ENCODE data around the gene FBXO17. TPM values are rescaled to one million over a fixed set of nuclear protein-coding genes. Genes with fewer than 3 reads are reported as not detected.
"Not testable (repeated sequence)": the region's sequence is repeated elsewhere in the genome, so short reads cannot be mapped to it uniquely, and the experiment has no call there.

The FBXO17 gene
- total RNA-seq, 4 donors from 2014 or later, result 3.9 to 18.3 (median 8.8) TPM

- intact Hi-C loops (cut with DNase I), result no loop called here
- Histone ChIP-seq H3K27ac (no peak overlapping the region), H3K4me3 (no peak overlapping the region), H3K4me1 (peaks cover 10 to 31% (median 15%) of the 10 kb centered on the region in 3 donors), H3K36me3 (no peaks in the 10 kb centered on the region), H3K27me3 (peaks cover 0 to 10% (median 0%) of the 10 kb centered on the region in 4 donors), H3K9me3 (no peaks in the 10 kb centered on the region)
- no peak for DNase-seq
- 62 to 80% methylated on average over 5 to 11 of the region's 13 CpGs for WGBS, 2 donors
- no peak for TF ChIP-seq CTCF (IDR thresholded peaks at IDR 0.05)
- TF ChIP-seq POLR2A (IDR thresholded peaks at IDR 0.05), result no peak
Observed at GRCh38 chr19:38990949-38991697, 15.6 kb upstream of the FBXO17 start.

- Histone ChIP-seq H3K27me3 (peaks cover 0 to 19% (median 0%) of the 10 kb centered on the region in 4 donors), H3K4me1 (peaks cover 10 to 31% (median 15%) of the 10 kb centered on the region in 3 donors)
- H3K36me3 ChIP-seq; H3K4me3 ChIP-seq; H3K9me3 ChIP-seq; H3K27ac ChIP-seq; DNase-seq; intact Hi-C loops (cut with DNase I): not testable (repeated sequence)
- WGBS, 2 donors, result 70 to 77% methylated on average over 1 of the region's 1 CpG
Observed at GRCh38 chr19:38989614-38990013, 14.1 kb upstream of the FBXO17 start.

- DNase-seq, result no peak
- Histone ChIP-seq H3K36me3 (no peaks in the 10 kb centered on the region), H3K9me3 (no peaks in the 10 kb centered on the region), H3K27me3 (peaks cover 0 to 19% (median 0%) of the 10 kb centered on the region in 4 donors), H3K4me1 (peaks cover 10 to 31% (median 15%) of the 10 kb centered on the region in 3 donors), H3K4me3 (no peak overlapping the region), H3K27ac (no peak overlapping the region)
- WGBS, 2 donors, result 37 to 52% methylated on average over 8 to 9 of the region's 12 CpGs
- TF ChIP-seq POLR2A (IDR thresholded peaks at IDR 0.05) (no peak), CTCF (IDR thresholded peaks at IDR 0.05) (no peak)
- intact Hi-C loops (cut with DNase I), result no loop called here
Observed at GRCh38 chr19:38989066-38989605, 13.6 kb upstream of the FBXO17 start.

- peaks cover 0 to 19% (median 0%) of the 10 kb centered on the region in 4 donors for H3K27me3 ChIP-seq
- H3K9me3 ChIP-seq; H3K27ac ChIP-seq; H3K4me3 ChIP-seq; DNase-seq; H3K36me3 ChIP-seq; intact Hi-C loops (cut with DNase I): not testable (repeated sequence)
- WGBS, 2 donors, result 82 to 85% methylated on average over 4 of the region's 4 CpGs
- peaks cover 8 to 28% (median 15%) of the 10 kb centered on the region in 3 donors for H3K4me1 ChIP-seq
Observed at GRCh38 chr19:38988627-38989026, 13.1 kb upstream of the FBXO17 start.

GRCh38 chr19:38987745-38988144, 12.2 kb upstream of the FBXO17 start:
- DNase-seq; H3K36me3 ChIP-seq; intact Hi-C loops (cut with DNase I); H3K27ac ChIP-seq; H3K4me3 ChIP-seq; H3K9me3 ChIP-seq: not testable (repeated sequence)
- H3K4me1 ChIP-seq, result peaks cover 6 to 19% (median 11%) of the 10 kb centered on the region in 3 donors
- WGBS, 2 donors, result 76 to 83% methylated on average over 3 to 6 of the region's 6 CpGs
- H3K27me3 ChIP-seq, result peaks cover 0 to 19% (median 0%) of the 10 kb centered on the region in 4 donors

- Histone ChIP-seq H3K27ac (no peak overlapping the region), H3K36me3 (no peaks in the 10 kb centered on the region), H3K4me3 (no peak overlapping the region), H3K27me3 (peaks cover 0 to 17% (median 0%) of the 10 kb centered on the region in 4 donors), H3K9me3 (no peaks in the 10 kb centered on the region), H3K4me1 (no peaks in the 10 kb centered on the region)
- no peak for TF ChIP-seq POLR2A (IDR thresholded peaks at IDR 0.05)
- TF ChIP-seq CTCF (IDR thresholded peaks at IDR 0.05), result no peak
- intact Hi-C loops (cut with DNase I), result no loop called here
- WGBS, 2 donors, result 57 to 100% methylated on average over 1 of the region's 1 CpG
- DNase-seq, result no peak
Observed at GRCh38 chr19:38985262-38985661, 9.7 kb upstream of the FBXO17 start.

Data from esophagus squamous epithelium (tissue), 5 donors.